Smooth muscle cell (in vitro differentiated cells): ENCODE measurements around the gene KLHL3. TPM values are rescaled to one million over a fixed set of nuclear protein-coding genes. Genes with fewer than 3 reads are reported as not detected.

Experiments
- DNase-seq: peaks from one replicate; lab custom pipeline; 2025; ENCODE audit not compliant: unreplicated experiment; lab: John Stamatoyannopoulos, UW
- H2AFZ ChIP-seq: fragments of 200-600 bp; sonication (generic); 2 replicates; pipeline ENCODE4 v1.6.0; 2016; ENCODE audit warnings: antibody characterized with exemption, low read depth, mild to moderate bottlenecking
- H3F3A ChIP-seq: fragments of 200-600 bp; sonication (generic); 2 replicates; pipeline ENCODE4 v1.6.0; 2017; ENCODE audit warnings: antibody characterized with exemption, low read depth
- H3K27ac ChIP-seq: fragments of 200-600 bp; sonication (generic); 2 replicates; pipeline ENCODE4 v1.5.1; 2016; ENCODE audit warnings: low read depth, mild to moderate bottlenecking
- H3K27me3 ChIP-seq: fragments of 200-600 bp; sonication (generic); 2 replicates; pipeline ENCODE4 v1.6.1; 2016; ENCODE audit warnings: low read depth, mild to moderate bottlenecking
- H3K36me3 ChIP-seq: fragments of 200-600 bp; sonication (generic); 2 replicates; pipeline ENCODE4 v1.5.1; 2016; ENCODE audit warnings: low read depth
- H3K4me1 ChIP-seq: fragments of 200-600 bp; sonication (generic); 2 replicates; pipeline ENCODE4 v1.5.1; 2016; ENCODE audit warnings: low read depth
- H3K4me2 ChIP-seq: fragments of 200-600 bp; sonication (generic); 2 replicates; pipeline ENCODE4 v1.6.0; 2016; ENCODE audit warnings: mild to moderate bottlenecking
- H3K4me3 ChIP-seq: fragments of 200-600 bp; sonication (generic); 2 replicates; pipeline ENCODE4 v1.5.1; 2016; ENCODE audit warnings: mild to moderate bottlenecking
- H3K79me2 ChIP-seq: fragments of 200-600 bp; sonication (generic); 2 replicates; pipeline ENCODE4 v1.6.0; 2016; ENCODE audit warnings: low read depth, mild to moderate bottlenecking
- H3K9ac ChIP-seq: fragments of 200-600 bp; sonication (generic); 2 replicates; pipeline ENCODE4 v1.6.0; 2016; ENCODE audit warnings: low read depth
- H3K9me3 ChIP-seq: fragments of 200-600 bp; sonication (generic); replicated peaks from 2 replicates; pipeline ENCODE4 v1.5.1; 2016; ENCODE audit warnings: low read depth
- H4K20me1 ChIP-seq: fragments of 200-600 bp; sonication (generic); 2 replicates; pipeline ENCODE4 v1.6.0; 2016; ENCODE audit warnings: low read depth
- CTCF ChIP-seq: fragments of 200-600 bp; sonication (generic); IDR thresholded peaks from 2 replicates; pipeline ENCODE4 v1.5.1; 2017; ENCODE audit warnings: borderline replicate concordance, mild to moderate bottlenecking, antibody characterized with exemption; ENCODE audit not compliant: insufficient read depth, poor library complexity, severe bottlenecking
- WGBS: methylation state at CpG from one replicate; pipeline ENCODE4 v1.1.7; 2016; ENCODE audit warnings: low lambda C conversion rate; 5-methylcytosine and 5-hydroxymethylcytosine counted together
- polyA plus RNA-seq: library from polyadenylated mRNA; unstranded; fragments of >200 nt; fragmentation: Nextera tagmentation; extraction: Ambion mirVana; gene quantifications from 2 replicates; pipeline ENCODE4 v1.2.1, GENCODE V29; 2016
- total RNA-seq: library from RNA; depleted of rRNA; stranded (reverse); fragments of >200 nt; gene quantifications from 2 replicates; pipeline ENCODE4 v1.2.3, GENCODE V29; 2014

Gene KLHL3
- total and polyA plus RNA-seq, 2 experiments from 2014 or later: 3.6 to 9.1 TPM

- no peak overlapping the region for H3K4me2 ChIP-seq
- no peak for DNase-seq
- H3K4me3 ChIP-seq: no peak overlapping the region
- 73% methylated on average over 4 of the region's 4 CpGs for WGBS
- no peaks in the 10 kb centered on the region for H3K27me3 ChIP-seq
- H3F3A ChIP-seq: peaks cover 3% of the 10 kb centered on the region
- no peaks in the 10 kb centered on the region for H3K36me3 ChIP-seq
- H3K9me3 ChIP-seq: no peaks in the 10 kb centered on the region
- H4K20me1 ChIP-seq: peaks cover 8% of the 10 kb centered on the region
- no peak overlapping the region for H3K9ac ChIP-seq
- H3K4me1 ChIP-seq: no peaks in the 10 kb centered on the region
- TF ChIP-seq CTCF: peak; percentile 60
- H3K79me2 ChIP-seq: no peaks in the 10 kb centered on the region
- no peak overlapping the region for H3K27ac ChIP-seq
- H2AFZ ChIP-seq: no peak overlapping the region
Measured at GRCh38 chr5:137743031-137743640, 7.2 kb upstream of the KLHL3 start.

GRCh38 chr5:137741718-137742117 is 5.8 kb upstream of the KLHL3 start:
- Histone ChIP-seq H3K9me3 (no peaks in the 10 kb centered on the region), H3K9ac (no peak overlapping the region), H3K79me2 (no peaks in the 10 kb centered on the region), H4K20me1 (no peaks in the 10 kb centered on the region), H3K4me1 (no peaks in the 10 kb centered on the region), H3K27me3 (no peaks in the 10 kb centered on the region), H3K36me3 (no peaks in the 10 kb centered on the region), H3F3A (peaks cover 8% of the 10 kb centered on the region), H2AFZ (no peak overlapping the region), H3K27ac (no peak overlapping the region), H3K4me3 (no peak overlapping the region), H3K4me2 (no peak overlapping the region)
- TF ChIP-seq CTCF: no peak
- WGBS: 84% methylated on average over 8 of the region's 8 CpGs
- DNase-seq: no peak

GRCh38 chr5:137739737-137740136 is 3.8 kb upstream of the KLHL3 start:
- no peaks in the 10 kb centered on the region for H3K79me2 ChIP-seq
- 89% methylated on average over 4 of the region's 4 CpGs for WGBS
- no peak for DNase-seq
- H3F3A ChIP-seq: peaks cover 17% of the 10 kb centered on the region
- H3K4me3 ChIP-seq: no peak overlapping the region
- no peaks in the 10 kb centered on the region for H3K27me3 ChIP-seq
- H3K4me1 ChIP-seq: peaks cover 7% of the 10 kb centered on the region
- no peak for TF ChIP-seq CTCF
- H2AFZ ChIP-seq: no peak overlapping the region
- no peak overlapping the region for H3K4me2 ChIP-seq
- H4K20me1 ChIP-seq: no peaks in the 10 kb centered on the region
- H3K27ac ChIP-seq: no peak overlapping the region
- no peaks in the 10 kb centered on the region for H3K36me3 ChIP-seq
- H3K9me3 ChIP-seq: no peaks in the 10 kb centered on the region
- no peak overlapping the region for H3K9ac ChIP-seq

GRCh38 chr5:137738947-137739346 is 3.1 kb upstream of the KLHL3 start:
- peaks cover 13% of the 10 kb centered on the region for H3K4me1 ChIP-seq
- no peaks in the 10 kb centered on the region for H3K36me3 ChIP-seq
- no peak overlapping the region for H3K9ac ChIP-seq
- no peak overlapping the region for H2AFZ ChIP-seq
- no peak overlapping the region for H3K4me2 ChIP-seq
- DNase-seq: no peak
- no peaks in the 10 kb centered on the region for H3K27me3 ChIP-seq
- H3K79me2 ChIP-seq: no peaks in the 10 kb centered on the region
- H3F3A ChIP-seq: peaks cover 17% of the 10 kb centered on the region
- H3K9me3 ChIP-seq: no peaks in the 10 kb centered on the region
- no peak overlapping the region for H3K4me3 ChIP-seq
- 65% methylated on average over 3 of the region's 3 CpGs for WGBS
- no peaks in the 10 kb centered on the region for H4K20me1 ChIP-seq
- no peak for TF ChIP-seq CTCF
- no peak overlapping the region for H3K27ac ChIP-seq
